SK-N-SH (cell line): Measurements from ENCODE around the gene PNLIPRP1. TPM values are rescaled to one million over a fixed set of nuclear protein-coding genes. Genes with fewer than 3 reads are reported as not detected.

Source experiments
- CTCF ChIA-PET: fragments of 300-600, 350-600 bp; formaldehyde crosslinking; extraction: SDS; loops from one replicate; lab custom pipeline; 2021; lab: Yijun Ruan, JAX
- POLR2A ChIA-PET: fragments of 350-600 bp; sonication (Branson Sonifier 250); formaldehyde crosslinking; extraction: SDS; loops from one replicate; lab custom pipeline; 2020; ENCODE audit warnings: antibody characterized with exemption, inconsistent platforms; lab: Yijun Ruan, JAX
- DNase-seq: peaks from one replicate; pipeline ENCODE4 v3.0.0; 2012
- H2AFZ ChIP-seq: fragments of 200-600 bp; sonication (generic); 2 replicates; pipeline ENCODE4 v1.8.1; 2016; ENCODE audit warnings: antibody characterized with exemption, mild to moderate bottlenecking, low read depth
- H3F3A ChIP-seq: fragments of 200-600 bp; sonication (generic); replicated peaks from 2 replicates; pipeline ENCODE3; 2016; ENCODE audit warnings: antibody characterized with exemption, mild to moderate bottlenecking; ENCODE audit not compliant: insufficient read depth
- H3K27ac ChIP-seq, 2 experiments: fragments of 200-500 bp in 1 of 2; fragments of 200-600 bp in 1 of 2; sonication (Bioruptor generic) in 1 of 2; sonication (generic), shearing (Covaris generic) in 1 of 2; 2 replicates each; pipeline versions ENCODE4 v1.5.1 to v1.6.1; 2014 to 2016; ENCODE audit warnings: low read depth in 2 of 2, inconsistent platforms in 1 of 2, low read length in 1 of 2, mild to moderate bottlenecking in 1 of 2, mixed read lengths in 1 of 2
- H3K27me3 ChIP-seq: fragments of 200-600 bp; sonication (generic), shearing (Covaris generic); 2 replicates; pipeline ENCODE4 v1.6.1; 2016; ENCODE audit warnings: mixed run types; ENCODE audit not compliant: insufficient read depth
- H3K36me3 ChIP-seq, 2 experiments: fragments of 200-500 bp in 1 of 2; fragments of 200-600 bp in 1 of 2; sonication (Bioruptor generic) in 1 of 2; sonication (generic) in 1 of 2; replicated peaks in 1 of 2; 2 replicates each; pipeline versions ENCODE3 to v1.5.1; 2014 to 2016; ENCODE audit warnings: low read length in 1 of 2, mild to moderate bottlenecking in 1 of 2; ENCODE audit not compliant: insufficient read depth in 2 of 2, control insufficient read depth in 1 of 2
- H3K4me1 ChIP-seq, 2 experiments: fragments of 200-500 bp in 1 of 2; fragments of 200-600 bp in 1 of 2; sonication (Bioruptor generic) in 1 of 2; sonication (generic), shearing (Covaris generic) in 1 of 2; 2 replicates each; pipeline versions ENCODE4 v1.5.1 to v1.6.1; 2014 to 2016; ENCODE audit warnings: low read depth in 1 of 2, low read length in 1 of 2, mixed run types in 1 of 2; ENCODE audit not compliant: insufficient read depth in 2 of 2, control insufficient read depth in 1 of 2
- H3K4me2 ChIP-seq: fragments of 200-600 bp; sonication (generic), shearing (Covaris generic); 2 replicates; pipeline ENCODE4 v1.6.1; 2017; ENCODE audit warnings: mixed run types
- H3K4me3 ChIP-seq, 2 experiments: fragments of 200-500 bp in 1 of 2; fragments of 200-600 bp in 1 of 2; sonication (Bioruptor generic) in 1 of 2; sonication (generic), shearing (Covaris generic) in 1 of 2; 2 replicates each; pipeline versions ENCODE4 v1.5.1 to v1.8.1; 2014 to 2016; ENCODE audit warnings: low read depth in 2 of 2, inconsistent platforms in 1 of 2, low read length in 1 of 2, mild to moderate bottlenecking in 1 of 2, mixed read lengths in 1 of 2, moderate library complexity in 1 of 2
- H3K79me2 ChIP-seq: fragments of 200-600 bp; sonication (generic); 2 replicates; pipeline ENCODE4 v1.8.1; 2017; ENCODE audit warnings: mild to moderate bottlenecking; ENCODE audit not compliant: insufficient read depth
- H3K9ac ChIP-seq: fragments of 200-600 bp; sonication (generic); 2 replicates; pipeline ENCODE4 v1.6.1; 2017; ENCODE audit warnings: mixed run types
- H3K9me2 ChIP-seq: fragments of 200-600 bp; sonication (generic); 2 replicates; pipeline ENCODE4 v1.6.1; 2017; ENCODE audit warnings: mixed run types
- H3K9me3 ChIP-seq: fragments of 200-600 bp; sonication (generic); 2 replicates; pipeline ENCODE4 v1.6.1; 2017; ENCODE audit warnings: mixed run types, mild to moderate bottlenecking, moderate library complexity
- H4K20me1 ChIP-seq: fragments of 200-600 bp; sonication (generic); 2 replicates; pipeline ENCODE4 v1.6.1; 2017; ENCODE audit warnings: mild to moderate bottlenecking, mixed run types; ENCODE audit not compliant: insufficient read depth
- FOXJ3 ChIP-seq: sonication (generic); formaldehyde crosslinking; IDR thresholded peaks from 2 replicates; pipeline ENCODE4 v1.5.1; 2020; ENCODE audit warnings: mild to moderate bottlenecking, missing genetic modification reagents
- FOXM1 ChIP-seq: IDR thresholded peaks from 2 replicates; pipeline ENCODE4 v1.4.0; 2012; ENCODE audit warnings: low read depth, mild to moderate bottlenecking
- IRF3 ChIP-seq: fragments of 150-350 bp; IDR thresholded peaks from 2 replicates; pipeline ENCODE4 v1.6.1; 2016; ENCODE audit warnings: mild to moderate bottlenecking, low read depth, low read length
- MAX ChIP-seq: IDR thresholded peaks from 2 replicates; pipeline ENCODE4 v1.4.0; 2012; ENCODE audit warnings: low read depth
- MEF2A ChIP-seq: IDR thresholded peaks from 2 replicates; pipeline ENCODE4 v1.4.0; 2012; ENCODE audit warnings: low read depth, borderline replicate concordance
- MXI1 ChIP-seq: IDR thresholded peaks from 2 replicates; pipeline ENCODE4 v1.6.1; 2012; ENCODE audit warnings: mild to moderate bottlenecking, low read depth, low read length, improper control_type of control experiment
- NFIC ChIP-seq: IDR thresholded peaks from 2 replicates; pipeline ENCODE4 v1.4.0; 2012; ENCODE audit warnings: borderline replicate concordance
- NRF1 ChIP-seq: IDR thresholded peaks from 2 replicates; pipeline ENCODE4 v1.6.1; 2012; ENCODE audit warnings: low read depth, mild to moderate bottlenecking, low read length
- POLR2AphosphoS5 ChIP-seq: IDR thresholded peaks from 2 replicates; pipeline ENCODE4 v1.6.1; 2012; ENCODE audit warnings: low read depth, low read length
- RXRA ChIP-seq: IDR thresholded peaks from 2 replicates; pipeline ENCODE4 v1.4.0; 2012; ENCODE audit warnings: low read depth, mild to moderate bottlenecking, borderline replicate concordance
- SIN3A ChIP-seq: IDR thresholded peaks from 2 replicates; pipeline ENCODE4 v1.6.1; 2012; ENCODE audit warnings: low read depth, mild to moderate bottlenecking, low read length, moderate library complexity, borderline replicate concordance
- TEAD4 ChIP-seq: IDR thresholded peaks from 2 replicates; pipeline ENCODE4 v1.4.0; 2012; ENCODE audit warnings: mild to moderate bottlenecking, borderline replicate concordance; ENCODE audit not compliant: insufficient read depth
- WGBS: methylation state at CpG from one replicate; pipeline ENCODE4 v1.1.6; 2017; ENCODE audit warnings: low lambda C conversion rate; 5-methylcytosine and 5-hydroxymethylcytosine counted together
- polyA plus RNA-seq, 3 experiments: library from polyadenylated mRNA; depleted of rRNA; stranded (reverse); fragments of >200 nt; gene quantifications; 2 replicates each; pipeline ENCODE4 v1.2.3, GENCODE V29; 2012
- TF ChIP-seq, protein P1 (sequence below): fragments of 200-600 bp; sonication (generic); IDR thresholded peaks from 2 replicates; pipeline ENCODE4 v1.6.1; 2017; ENCODE audit warnings: antibody characterized with exemption, mild to moderate bottlenecking, moderate library complexity
- TF ChIP-seq, protein P2 (sequence below): IDR thresholded peaks from 2 replicates; pipeline ENCODE4 v1.6.1; 2012; ENCODE audit warnings: mild to moderate bottlenecking, low read depth, low read length, moderate library complexity

Gene PNLIPRP1
- polyA plus RNA-seq, 1 of the 3 experiments (the other 2 are of a cell fraction) = not detected

- H3K27ac ChIP-seq = no peak overlapping the region
- TF ChIP-seq MEF2A = no peak
- no peak overlapping the region for H3K9ac ChIP-seq
- H3F3A ChIP-seq = no peaks in the 10 kb centered on the region
- H3K4me2 ChIP-seq = no peak overlapping the region
- H3K9me2 ChIP-seq = no peaks in the 10 kb centered on the region
- no peaks in the 10 kb centered on the region for H4K20me1 ChIP-seq
- ChIA-PET POLR2A (no interaction called here), CTCF (interaction anchor here (2.0 kb wide), 1 partner anchor 99 kb away, joined by 5 read pairs; no protein-coding TSS in a partner anchor)
- H3K9me3 ChIP-seq = no peaks in the 10 kb centered on the region
- no peaks in the 10 kb centered on the region for H3K4me1 ChIP-seq
- H3K36me3 ChIP-seq = no peaks in the 10 kb centered on the region
- WGBS = 52% methylated on average over 8 of the region's 8 CpGs
- no peak overlapping the region for H3K4me3 ChIP-seq
- no peaks in the 10 kb centered on the region for H3K79me2 ChIP-seq
- no peak overlapping the region for H2AFZ ChIP-seq
- DNase-seq = no peak
- no peaks in the 10 kb centered on the region for H3K27me3 ChIP-seq
Observed at GRCh38 chr10:116587878-116588591, 2.7 kb upstream of the PNLIPRP1 start.

DNA sequence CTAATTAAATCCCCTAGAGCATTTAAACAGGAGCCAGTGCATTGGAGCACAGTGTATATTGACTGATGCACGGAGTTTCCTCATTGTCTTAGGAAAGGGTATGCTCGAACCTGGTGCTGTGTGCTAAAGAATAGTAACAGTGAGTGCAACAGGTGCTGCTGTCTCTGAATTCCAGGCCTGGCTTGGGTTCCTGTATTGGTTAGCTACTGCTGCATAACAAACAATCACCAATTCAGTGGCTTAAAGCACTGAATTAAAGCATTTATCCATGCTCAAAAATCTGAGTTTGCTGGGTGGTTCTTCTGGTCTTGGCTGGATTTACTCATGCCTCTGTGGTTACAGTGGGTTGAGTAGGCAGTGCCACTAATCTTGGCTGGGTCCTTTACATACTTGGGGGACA is 1.8 kb upstream of the PNLIPRP1 start:
- POLR2A ChIA-PET = no interaction called here
- no peaks in the 10 kb centered on the region for H3K27me3 ChIP-seq
- no peak overlapping the region for H2AFZ ChIP-seq
- no peak for TF ChIP-seq NFIC
- no peak for TF ChIP-seq POLR2AphosphoS5
- no peak for TF ChIP-seq NRF1
- TF ChIP-seq MAX = no peak
- TF ChIP-seq SIN3A = no peak
- TF ChIP-seq IRF3 = no peak
- TF ChIP-seq MXI1 = no peak
- TF ChIP-seq TEAD4 = no peak
- no peak for TF ChIP-seq FOXM1
- TF ChIP-seq, protein P1, sequence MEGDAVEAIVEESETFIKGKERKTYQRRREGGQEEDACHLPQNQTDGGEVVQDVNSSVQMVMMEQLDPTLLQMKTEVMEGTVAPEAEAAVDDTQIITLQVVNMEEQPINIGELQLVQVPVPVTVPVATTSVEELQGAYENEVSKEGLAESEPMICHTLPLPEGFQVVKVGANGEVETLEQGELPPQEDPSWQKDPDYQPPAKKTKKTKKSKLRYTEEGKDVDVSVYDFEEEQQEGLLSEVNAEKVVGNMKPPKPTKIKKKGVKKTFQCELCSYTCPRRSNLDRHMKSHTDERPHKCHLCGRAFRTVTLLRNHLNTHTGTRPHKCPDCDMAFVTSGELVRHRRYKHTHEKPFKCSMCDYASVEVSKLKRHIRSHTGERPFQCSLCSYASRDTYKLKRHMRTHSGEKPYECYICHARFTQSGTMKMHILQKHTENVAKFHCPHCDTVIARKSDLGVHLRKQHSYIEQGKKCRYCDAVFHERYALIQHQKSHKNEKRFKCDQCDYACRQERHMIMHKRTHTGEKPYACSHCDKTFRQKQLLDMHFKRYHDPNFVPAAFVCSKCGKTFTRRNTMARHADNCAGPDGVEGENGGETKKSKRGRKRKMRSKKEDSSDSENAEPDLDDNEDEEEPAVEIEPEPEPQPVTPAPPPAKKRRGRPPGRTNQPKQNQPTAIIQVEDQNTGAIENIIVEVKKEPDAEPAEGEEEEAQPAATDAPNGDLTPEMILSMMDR = no peak
- no peak for TF ChIP-seq RXRA
- TF ChIP-seq, protein P2, sequence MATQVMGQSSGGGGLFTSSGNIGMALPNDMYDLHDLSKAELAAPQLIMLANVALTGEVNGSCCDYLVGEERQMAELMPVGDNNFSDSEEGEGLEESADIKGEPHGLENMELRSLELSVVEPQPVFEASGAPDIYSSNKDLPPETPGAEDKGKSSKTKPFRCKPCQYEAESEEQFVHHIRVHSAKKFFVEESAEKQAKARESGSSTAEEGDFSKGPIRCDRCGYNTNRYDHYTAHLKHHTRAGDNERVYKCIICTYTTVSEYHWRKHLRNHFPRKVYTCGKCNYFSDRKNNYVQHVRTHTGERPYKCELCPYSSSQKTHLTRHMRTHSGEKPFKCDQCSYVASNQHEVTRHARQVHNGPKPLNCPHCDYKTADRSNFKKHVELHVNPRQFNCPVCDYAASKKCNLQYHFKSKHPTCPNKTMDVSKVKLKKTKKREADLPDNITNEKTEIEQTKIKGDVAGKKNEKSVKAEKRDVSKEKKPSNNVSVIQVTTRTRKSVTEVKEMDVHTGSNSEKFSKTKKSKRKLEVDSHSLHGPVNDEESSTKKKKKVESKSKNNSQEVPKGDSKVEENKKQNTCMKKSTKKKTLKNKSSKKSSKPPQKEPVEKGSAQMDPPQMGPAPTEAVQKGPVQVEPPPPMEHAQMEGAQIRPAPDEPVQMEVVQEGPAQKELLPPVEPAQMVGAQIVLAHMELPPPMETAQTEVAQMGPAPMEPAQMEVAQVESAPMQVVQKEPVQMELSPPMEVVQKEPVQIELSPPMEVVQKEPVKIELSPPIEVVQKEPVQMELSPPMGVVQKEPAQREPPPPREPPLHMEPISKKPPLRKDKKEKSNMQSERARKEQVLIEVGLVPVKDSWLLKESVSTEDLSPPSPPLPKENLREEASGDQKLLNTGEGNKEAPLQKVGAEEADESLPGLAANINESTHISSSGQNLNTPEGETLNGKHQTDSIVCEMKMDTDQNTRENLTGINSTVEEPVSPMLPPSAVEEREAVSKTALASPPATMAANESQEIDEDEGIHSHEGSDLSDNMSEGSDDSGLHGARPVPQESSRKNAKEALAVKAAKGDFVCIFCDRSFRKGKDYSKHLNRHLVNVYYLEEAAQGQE = no peak
- no peak for TF ChIP-seq FOXJ3 (CRISPR knock-in tag)
- CTCF ChIA-PET = interaction anchor here (1.0 to 1.4 kb wide), 2 partner anchors 38 to 74 kb away, joined by 3 to 4 read pairs; no protein-coding TSS in a partner anchor
- H3K9me2 ChIP-seq = no peaks in the 10 kb centered on the region
- H3K4me2 ChIP-seq = no peak overlapping the region
- H3K4me3 ChIP-seq = no peak overlapping the region
- H3K36me3 ChIP-seq = no peaks in the 10 kb centered on the region
- no peak for DNase-seq
- no peaks in the 10 kb centered on the region for H3K79me2 ChIP-seq
- no peaks in the 10 kb centered on the region for H3K9me3 ChIP-seq
- H3F3A ChIP-seq = no peaks in the 10 kb centered on the region
- 0% methylated on average over 2 of the region's 2 CpGs for WGBS
- H3K4me1 ChIP-seq = no peaks in the 10 kb centered on the region
- H4K20me1 ChIP-seq = no peaks in the 10 kb centered on the region
- H3K27ac ChIP-seq = no peak overlapping the region
- no peak overlapping the region for H3K9ac ChIP-seq
